ENCODE data around the gene PDXDC1.
"Not testable (repeated sequence)": the region's sequence is repeated elsewhere in the genome, so short reads cannot be mapped to it uniquely, and the experiment has no call there.

- TF ChIP-seq TEAD1 (CRISPR knock-in tag; IDR thresholded peaks at IDR 0.05); FOXP4 (CRISPR knock-in tag; IDR thresholded peaks at IDR 0.05); MXD4 (CRISPR knock-in tag; IDR thresholded peaks at IDR 0.05; ENCODE audit: borderline replicate concordance): not testable (repeated sequence)
These were observed 121.8 kb downstream of the PDXDC1 start for GRCh38 chr16:15096583-15096972.
